ENCODE measurements around the gene PEX5L. TPM values are rescaled to one million over a fixed set of nuclear protein-coding genes. Genes with fewer than 3 reads are reported as not detected.

PEX5L gene
- total and polyA plus RNA-seq, 2 donors (not counting 1 experiment from before 2014, with no cell fraction given), result 0.52 to 5.9 TPM

DNA sequence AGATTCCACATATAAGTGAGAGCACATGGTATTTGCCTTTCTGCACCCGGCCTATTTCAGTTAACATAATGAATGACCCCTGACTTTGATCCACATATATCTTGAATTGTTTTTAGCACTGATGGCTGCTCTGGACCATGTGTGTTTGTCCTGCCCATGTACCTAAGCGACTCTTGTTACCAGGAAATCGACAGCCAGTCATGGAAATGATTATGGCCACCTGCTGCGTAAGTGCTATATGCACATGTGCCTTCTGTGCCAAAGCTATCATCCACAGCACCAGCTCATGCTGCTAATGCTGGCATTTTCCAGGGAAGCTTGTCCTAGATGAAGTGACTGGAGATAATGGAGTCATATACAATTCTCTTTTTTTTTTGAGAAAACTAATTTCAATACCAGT is 103.7 kb downstream of the PEX5L start:
- Histone ChIP-seq H3K4me2 (ENCODE audit: extremely low read depth, insufficient read depth, low read length) (no peak overlapping the region), H3K9ac (ENCODE audit: insufficient read depth, low read length) (no peak overlapping the region), H4K20me1 (ENCODE audit: control insufficient read depth, extremely low read depth, insufficient read depth, low read length) (no peaks in the 10 kb centered on the region), H3K79me2 (ENCODE audit: control insufficient read depth, insufficient read depth, low read length) (no peaks in the 10 kb centered on the region), H3K27ac (ENCODE audit: insufficient read depth, low read length) (no peak overlapping the region), H3K27me3 (ENCODE audit: control insufficient read depth, insufficient read depth, low read length) (no peaks in the 10 kb centered on the region), H3K4me3 (replicated peaks in 1 of 4; ENCODE audit: control extremely low read depth in 1 of 4, insufficient read depth in 1 of 4, low read depth in 3 of 4, low read length in 4 of 4) (no peak overlapping the region), H3K9me3 (ENCODE audit: control insufficient read depth, insufficient read depth, low read depth, low read length) (no peaks in the 10 kb centered on the region), H3K36me3 (ENCODE audit: control insufficient read depth, insufficient read depth, low read length) (no peaks in the 10 kb centered on the region), H2AFZ (ENCODE audit: low read length) (no peak overlapping the region), H3K4me1 (ENCODE audit: control insufficient read depth, extremely low read depth, insufficient read depth, low read length) (no peaks in the 10 kb centered on the region)
- DNase-seq (ENCODE audit: low read depth in 2 of 2), result no peak
- no peak for TF ChIP-seq EZH2 (IDR thresholded peaks at IDR 0.05; ENCODE audit: low read length, missing control alignments)
- TF ChIP-seq, protein P1, sequence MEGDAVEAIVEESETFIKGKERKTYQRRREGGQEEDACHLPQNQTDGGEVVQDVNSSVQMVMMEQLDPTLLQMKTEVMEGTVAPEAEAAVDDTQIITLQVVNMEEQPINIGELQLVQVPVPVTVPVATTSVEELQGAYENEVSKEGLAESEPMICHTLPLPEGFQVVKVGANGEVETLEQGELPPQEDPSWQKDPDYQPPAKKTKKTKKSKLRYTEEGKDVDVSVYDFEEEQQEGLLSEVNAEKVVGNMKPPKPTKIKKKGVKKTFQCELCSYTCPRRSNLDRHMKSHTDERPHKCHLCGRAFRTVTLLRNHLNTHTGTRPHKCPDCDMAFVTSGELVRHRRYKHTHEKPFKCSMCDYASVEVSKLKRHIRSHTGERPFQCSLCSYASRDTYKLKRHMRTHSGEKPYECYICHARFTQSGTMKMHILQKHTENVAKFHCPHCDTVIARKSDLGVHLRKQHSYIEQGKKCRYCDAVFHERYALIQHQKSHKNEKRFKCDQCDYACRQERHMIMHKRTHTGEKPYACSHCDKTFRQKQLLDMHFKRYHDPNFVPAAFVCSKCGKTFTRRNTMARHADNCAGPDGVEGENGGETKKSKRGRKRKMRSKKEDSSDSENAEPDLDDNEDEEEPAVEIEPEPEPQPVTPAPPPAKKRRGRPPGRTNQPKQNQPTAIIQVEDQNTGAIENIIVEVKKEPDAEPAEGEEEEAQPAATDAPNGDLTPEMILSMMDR (conservative IDR thresholded peaks at IDR 0.05 in 1 of 2, IDR thresholded peaks at IDR 0.05 in 1 of 2; ENCODE audit: low read depth in 1 of 2, low read length in 2 of 2), result no peak

DNA sequence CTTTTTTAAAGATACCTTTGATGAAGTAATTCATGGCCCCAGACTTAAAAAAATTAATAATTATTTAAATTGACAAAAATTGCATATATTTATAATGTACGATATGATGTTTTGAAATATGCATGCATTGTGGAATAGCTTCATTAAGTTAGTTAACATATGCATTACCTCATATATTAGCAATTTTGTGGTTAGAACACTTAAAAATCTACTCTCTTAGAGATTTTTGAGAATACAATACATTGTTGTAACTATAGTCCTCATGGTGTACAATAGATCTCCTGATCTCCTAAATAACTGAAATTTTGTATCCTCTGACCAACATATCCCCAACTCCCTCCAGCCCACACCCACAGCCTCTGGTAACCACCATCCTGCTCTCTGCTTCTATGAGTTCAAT is 104.1 kb downstream of the PEX5L start:
- no peaks in the 10 kb centered on the region for H3K79me2 ChIP-seq (ENCODE audit: control insufficient read depth, insufficient read depth, low read length)

DNA sequence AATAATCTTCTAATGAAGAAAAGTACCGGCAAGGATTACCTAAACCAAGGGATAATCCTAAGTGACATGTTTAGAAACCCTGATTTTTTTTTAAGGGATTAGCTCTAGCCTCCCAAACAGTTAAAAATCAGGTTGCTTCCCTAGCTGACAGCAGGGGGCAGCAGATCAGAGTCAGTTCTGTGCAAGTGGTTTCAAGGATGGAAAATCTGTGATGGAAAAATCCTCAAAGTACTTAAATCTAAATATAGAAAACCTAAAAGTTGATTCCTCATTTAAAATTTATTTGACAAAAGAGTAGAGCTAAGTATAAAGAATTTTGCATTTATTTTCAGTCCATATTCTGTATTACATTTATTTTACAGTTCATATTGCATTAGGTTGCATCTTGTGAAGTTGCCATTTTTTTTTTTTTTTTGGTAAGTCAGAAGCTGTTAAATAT is 107.6 kb downstream of the PEX5L start:
- H2AFZ ChIP-seq (ENCODE audit: low read length), result no peak overlapping the region
- H3K79me2 ChIP-seq (ENCODE audit: control insufficient read depth, insufficient read depth, low read length), result no peaks in the 10 kb centered on the region
- no peaks in the 10 kb centered on the region for H4K20me1 ChIP-seq (ENCODE audit: control insufficient read depth, extremely low read depth, insufficient read depth, low read length)
- H3K27me3 ChIP-seq (ENCODE audit: control insufficient read depth, insufficient read depth, low read length), result no peaks in the 10 kb centered on the region
- TF ChIP-seq EZH2 (IDR thresholded peaks at IDR 0.05; ENCODE audit: low read length, missing control alignments), result no peak
- TF ChIP-seq, protein P1 (conservative IDR thresholded peaks at IDR 0.05 in 1 of 2, IDR thresholded peaks at IDR 0.05 in 1 of 2; ENCODE audit: low read depth in 1 of 2, low read length in 2 of 2), result peak; percentile 82 to 83
- H3K4me1 ChIP-seq (ENCODE audit: control insufficient read depth, extremely low read depth, insufficient read depth, low read length), result no peaks in the 10 kb centered on the region
- H3K4me2 ChIP-seq (ENCODE audit: extremely low read depth, insufficient read depth, low read length), result no peak overlapping the region
- H3K4me3 ChIP-seq (replicated peaks in 1 of 4; ENCODE audit: control extremely low read depth in 1 of 4, insufficient read depth in 1 of 4, low read depth in 3 of 4, low read length in 4 of 4), result no peak overlapping the region
- peak; percentile 59 to 67 for DNase-seq (ENCODE audit: low read depth in 2 of 2)
- H3K9ac ChIP-seq (ENCODE audit: insufficient read depth, low read length), result no peak overlapping the region
- H3K36me3 ChIP-seq (ENCODE audit: control insufficient read depth, insufficient read depth, low read length), result no peaks in the 10 kb centered on the region
- no peaks in the 10 kb centered on the region for H3K9me3 ChIP-seq (ENCODE audit: control insufficient read depth, insufficient read depth, low read depth, low read length)
- H3K27ac ChIP-seq (ENCODE audit: insufficient read depth, low read length), result no peak overlapping the region

More for the DNA sequence above, 104.1 kb downstream of the PEX5L start:
- Histone ChIP-seq H3K9ac (ENCODE audit: insufficient read depth, low read length) (no peak overlapping the region), H3K4me3 (replicated peaks in 1 of 4; ENCODE audit: control extremely low read depth in 1 of 4, insufficient read depth in 1 of 4, low read depth in 3 of 4, low read length in 4 of 4) (no peak overlapping the region), H2AFZ (ENCODE audit: low read length) (no peak overlapping the region), H3K27me3 (ENCODE audit: control insufficient read depth, insufficient read depth, low read length) (no peaks in the 10 kb centered on the region), H3K4me1 (ENCODE audit: control insufficient read depth, extremely low read depth, insufficient read depth, low read length) (no peaks in the 10 kb centered on the region), H4K20me1 (ENCODE audit: control insufficient read depth, extremely low read depth, insufficient read depth, low read length) (no peaks in the 10 kb centered on the region), H3K27ac (ENCODE audit: insufficient read depth, low read length) (no peak overlapping the region), H3K36me3 (ENCODE audit: control insufficient read depth, insufficient read depth, low read length) (no peaks in the 10 kb centered on the region), H3K4me2 (ENCODE audit: extremely low read depth, insufficient read depth, low read length) (no peak overlapping the region), H3K9me3 (ENCODE audit: control insufficient read depth, insufficient read depth, low read depth, low read length) (no peaks in the 10 kb centered on the region)
- DNase-seq (ENCODE audit: low read depth in 2 of 2), result no peak
- TF ChIP-seq, protein P1 (conservative IDR thresholded peaks at IDR 0.05 in 1 of 2, IDR thresholded peaks at IDR 0.05 in 1 of 2; ENCODE audit: low read depth in 1 of 2, low read length in 2 of 2), result no peak

Measured in fibroblast of lung (primary cell).